GM21360 (cell line): ENCODE data around the gene GFM1.
A peak's percentile ranks its signal among the peaks of the same experiment; 100 is the strongest.

Experiments
- ATAC-seq: cut with Tn5 transposase; IDR thresholded peaks from one replicate; pipeline ENCODE4 v1.9.1; 2021; ENCODE audit warnings: mild to moderate bottlenecking, moderate library complexity; ENCODE audit not compliant: unreplicated experiment

Gene GFM1

DNA sequence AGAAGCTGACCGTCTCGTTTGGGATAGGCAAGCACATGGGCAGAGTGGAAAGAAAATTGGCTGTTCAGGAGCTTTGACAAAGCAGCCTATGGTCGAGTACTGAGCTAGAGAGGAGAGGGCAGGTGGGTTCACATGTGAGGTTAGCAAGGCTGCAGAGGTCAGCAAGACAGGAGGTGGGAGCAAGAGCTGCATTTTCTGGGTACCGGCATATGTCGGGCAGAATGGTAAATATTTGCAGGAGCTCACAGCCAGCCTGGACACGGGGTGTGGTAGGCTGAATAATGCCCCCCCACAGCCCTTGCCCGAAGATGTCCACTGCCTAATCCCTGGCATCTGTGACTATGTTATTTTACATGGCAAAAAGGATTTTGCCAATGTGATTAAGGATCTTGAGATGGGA lies 79.7 kb downstream of the GFM1 start:
- no peak for ATAC-seq

DNA sequence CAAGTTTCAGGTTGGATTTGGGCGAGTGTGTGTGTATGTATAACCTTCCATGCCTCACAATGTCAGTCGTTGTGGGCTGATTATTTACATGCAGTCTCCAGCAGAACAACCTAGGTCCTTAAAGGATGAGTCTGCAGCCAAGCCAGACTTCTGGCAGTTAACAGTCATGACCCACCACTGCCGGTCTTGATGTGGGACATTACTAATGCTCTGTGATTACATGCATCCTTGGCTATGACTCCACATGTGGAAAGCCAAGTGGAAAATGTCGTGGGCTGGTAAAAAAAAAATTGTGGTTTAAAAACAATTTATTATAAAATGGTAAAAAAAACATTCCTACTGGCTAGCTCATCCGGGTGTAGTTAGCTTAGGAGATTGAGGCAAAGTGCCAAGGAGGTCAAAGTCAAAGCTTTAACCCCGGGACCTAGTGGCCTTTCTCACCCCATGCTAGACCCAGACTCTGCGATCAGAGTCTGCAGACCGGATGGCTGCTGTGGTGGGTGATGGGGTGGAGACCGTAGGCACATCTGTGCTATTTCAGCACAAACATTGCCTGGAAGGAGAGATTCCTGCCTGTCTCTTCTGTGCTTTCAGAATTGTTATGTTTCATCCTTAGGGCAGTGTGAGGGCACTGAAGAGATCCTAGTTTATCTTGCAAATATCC lies 81.2 kb downstream of the GFM1 start:
- ATAC-seq: no peak

DNA sequence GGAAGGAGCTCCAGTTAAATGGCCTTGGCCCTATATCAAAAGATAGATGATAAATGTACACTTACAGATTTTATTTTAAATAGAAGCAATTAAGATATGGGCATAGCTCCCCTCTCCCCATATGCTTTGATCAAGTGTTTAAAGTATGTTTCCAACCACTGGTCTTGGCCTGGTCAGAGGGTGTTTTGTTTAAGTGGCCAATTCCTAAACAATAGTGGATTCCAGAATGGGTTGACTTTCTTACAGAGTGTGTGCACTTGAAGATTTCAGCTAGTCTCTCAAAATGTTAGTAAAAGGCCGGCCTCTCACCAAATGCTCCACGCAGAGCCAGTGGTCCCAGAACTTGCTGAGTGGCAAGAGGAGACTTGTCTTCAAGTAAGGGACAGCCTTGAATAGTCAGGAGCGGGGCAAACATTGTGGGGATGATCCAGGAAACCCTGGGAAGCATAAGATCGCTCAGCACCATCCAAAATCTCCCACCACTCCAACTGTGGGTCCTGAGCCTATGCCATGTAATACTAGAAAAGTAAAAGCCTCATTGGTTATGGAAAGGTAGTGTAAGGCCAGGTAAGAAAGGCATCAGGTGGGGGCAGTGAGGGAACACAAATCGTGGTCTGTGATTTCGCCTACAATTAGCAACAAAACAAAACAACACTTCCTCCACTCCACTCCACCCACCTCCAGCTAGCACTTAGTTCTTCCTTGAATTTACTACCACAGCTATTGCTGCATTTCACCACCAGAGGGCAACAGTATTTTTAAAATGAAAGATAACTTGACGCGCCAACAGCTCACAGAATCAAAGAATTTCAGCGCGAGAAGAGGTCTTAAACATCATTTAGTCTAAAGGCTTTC lies 83.1 kb downstream of the GFM1 start:
- peak; percentile 57 for ATAC-seq

DNA sequence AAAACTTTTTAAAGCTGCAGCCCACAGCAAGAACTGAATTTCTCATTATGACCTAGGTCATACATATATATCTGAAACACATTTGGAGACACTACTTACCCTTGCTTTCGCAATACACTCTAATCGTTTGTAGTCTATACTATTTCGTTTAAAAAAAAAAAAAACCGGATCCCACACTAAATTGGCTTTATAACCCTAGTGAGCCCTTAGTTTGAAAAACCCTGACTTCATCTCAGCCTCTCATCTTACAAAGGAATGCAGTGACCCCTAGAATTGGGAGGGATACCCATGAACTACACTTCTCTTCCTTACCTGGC lies 83.7 kb downstream of the GFM1 start:
- no peak for ATAC-seq

DNA sequence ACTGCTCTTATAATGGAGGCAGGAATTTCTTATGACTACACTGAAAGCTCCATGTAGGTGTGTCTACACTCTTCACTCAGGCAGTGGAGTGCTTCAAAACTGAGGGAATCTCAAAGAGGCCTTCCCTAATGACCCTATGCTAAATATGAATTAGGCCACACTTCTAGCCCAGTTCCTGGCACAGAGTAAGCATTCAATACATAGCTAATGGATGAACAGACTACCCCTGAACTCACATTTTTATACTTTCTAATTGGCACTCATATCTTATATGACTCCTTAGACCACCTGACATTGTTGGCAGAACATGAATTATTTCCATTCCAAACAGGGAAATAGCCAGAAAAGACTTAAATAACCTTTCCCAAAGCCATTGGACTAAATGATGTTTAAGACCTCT lies 84.5 kb downstream of the GFM1 start:
- ATAC-seq: no peak

DNA sequence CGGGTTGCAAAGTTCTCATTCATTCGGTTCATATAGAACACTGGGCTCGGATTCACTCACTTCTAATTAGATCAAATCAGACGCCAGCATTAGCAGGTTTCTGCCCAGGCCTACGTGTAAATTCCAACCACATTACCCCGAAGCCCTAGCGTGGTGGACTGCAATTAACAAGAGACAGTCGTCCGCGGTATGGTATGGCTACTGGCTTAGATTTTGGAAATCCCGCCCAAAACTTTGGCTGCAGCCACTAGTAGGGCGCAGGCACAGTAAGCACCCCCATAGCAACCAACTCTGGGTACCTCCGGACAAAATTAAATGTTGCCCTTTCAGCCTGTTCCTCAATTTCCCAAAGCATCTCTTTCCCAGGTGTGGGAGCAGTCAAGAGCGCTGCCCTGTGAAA lies 87.2 kb downstream of the GFM1 start:
- no peak for ATAC-seq

DNA sequence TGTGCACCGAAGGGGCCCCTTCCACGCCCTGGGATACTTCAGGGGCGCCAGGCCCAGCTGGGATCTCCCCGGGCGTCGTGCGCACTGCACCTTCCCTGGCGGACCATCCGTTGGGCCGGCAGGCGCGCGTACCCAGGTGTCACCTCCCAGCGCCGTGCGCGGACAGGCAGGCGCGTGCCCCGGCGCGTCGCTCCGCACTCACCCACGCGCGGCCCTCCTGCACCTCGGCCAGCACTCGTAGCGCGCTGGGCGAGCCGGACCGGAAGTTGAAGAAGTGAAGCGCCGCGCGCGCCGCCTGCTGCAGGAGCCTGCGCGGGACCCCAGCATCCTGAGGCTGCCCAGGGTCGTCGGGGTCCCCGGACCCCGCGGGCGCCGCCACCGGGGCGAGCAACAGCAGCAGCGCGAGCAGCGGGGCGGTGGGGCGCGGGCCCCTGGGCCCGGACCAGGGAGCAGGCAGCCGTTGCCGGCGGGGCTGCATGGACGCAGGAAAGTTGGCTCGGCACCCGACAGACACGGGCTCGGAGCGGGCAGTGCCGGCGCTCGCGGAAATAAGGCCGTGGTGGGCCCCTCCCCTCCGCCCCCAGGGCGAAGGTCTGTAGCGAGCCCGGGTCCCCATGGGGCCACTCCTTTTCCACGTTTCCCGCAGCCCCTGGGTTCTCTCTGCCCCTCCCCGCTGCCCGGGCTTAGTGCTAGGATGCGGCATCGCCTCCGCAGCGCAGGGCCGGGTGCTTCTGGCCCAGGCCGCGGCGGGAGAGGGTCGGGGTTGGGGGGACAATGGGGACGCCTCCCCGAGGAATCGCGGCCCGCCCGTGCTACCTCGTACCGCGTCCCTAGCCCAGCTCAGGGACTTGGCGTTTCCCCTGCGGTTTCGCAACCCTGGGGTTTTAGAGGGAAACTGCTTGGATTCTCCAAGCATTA lies 87.9 kb downstream of the GFM1 start, which contains the start of gene RARRES1:
Gene RARRES1 (minus strand): TSS at position 520 of the 918 bp plus-strand sequence. CDS start 42 bp downstream, at position 478.
- peak; percentile 74 for ATAC-seq

DNA sequence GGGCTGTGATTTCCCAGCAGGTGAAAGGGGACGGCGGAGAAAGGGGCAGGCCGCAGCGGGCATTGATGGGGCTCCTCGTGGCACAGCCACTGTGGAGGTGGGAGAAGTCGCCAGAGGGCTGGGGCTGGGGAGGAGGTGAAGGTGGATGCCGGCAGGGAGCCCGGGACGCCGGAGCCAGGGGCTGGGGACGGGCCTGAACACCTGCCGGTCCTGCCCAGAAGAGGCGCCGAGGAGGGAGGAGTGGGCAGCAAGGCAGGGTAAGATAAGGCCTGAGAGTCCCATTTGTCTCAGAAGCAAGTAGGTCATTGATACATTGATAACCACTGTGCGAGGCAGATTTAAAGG lies 88.5 kb downstream of the GFM1 start:
- ATAC-seq: no peak

DNA sequence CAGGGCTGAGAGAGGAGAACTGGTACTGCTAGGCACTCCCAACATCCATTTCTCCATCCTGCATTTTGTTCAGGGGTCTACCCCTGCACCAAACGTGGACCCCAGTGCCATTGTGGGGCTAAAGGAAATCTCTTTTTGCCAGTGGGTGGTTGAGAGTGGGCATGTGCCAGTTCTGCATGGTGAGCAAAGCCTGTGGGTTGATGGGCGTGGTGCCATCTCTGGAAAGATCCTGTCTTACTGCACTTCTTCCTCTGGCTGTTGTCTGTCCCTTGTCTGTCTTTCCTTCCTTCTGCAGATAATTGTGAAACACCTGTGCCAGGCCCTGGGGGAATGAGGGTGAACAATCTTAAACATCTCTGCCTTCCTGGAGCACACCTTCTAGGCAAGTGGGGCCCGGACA lies 89.3 kb downstream of the GFM1 start:
- no peak for ATAC-seq

DNA sequence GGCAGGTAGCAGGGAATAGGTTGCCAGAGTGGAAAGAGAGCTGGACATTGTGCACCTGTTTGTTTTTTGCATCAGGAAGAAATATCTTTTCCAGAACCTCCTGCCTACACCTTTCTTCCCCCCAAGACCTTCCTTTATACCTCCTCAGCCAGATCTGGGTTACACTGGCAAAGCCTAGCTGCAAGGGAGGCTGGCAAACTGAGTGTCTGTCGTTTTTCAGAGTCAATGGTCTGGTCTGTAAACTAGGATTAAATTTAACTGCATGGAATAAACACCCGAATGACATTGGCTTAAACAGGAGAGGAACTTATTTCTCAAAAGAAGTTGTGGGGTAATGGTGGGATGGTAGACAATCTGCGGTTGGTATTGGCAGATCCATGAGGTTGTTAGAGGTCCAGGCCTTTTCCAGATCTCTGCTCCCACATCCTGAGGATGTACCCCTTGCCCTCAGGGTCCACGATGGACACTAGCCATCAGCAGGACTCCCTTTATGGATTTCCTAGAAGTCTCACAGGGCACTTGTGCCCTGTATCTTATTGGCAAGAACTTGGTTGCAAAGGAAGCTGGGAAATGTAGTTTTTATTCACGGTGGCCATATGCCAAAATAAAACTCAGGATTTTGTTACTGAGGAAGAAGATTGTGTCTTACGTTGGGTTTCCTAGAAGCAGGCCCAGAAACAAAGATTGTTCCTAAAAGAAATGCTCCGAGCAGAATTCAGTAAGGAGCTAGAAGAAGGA lies 91.1 kb downstream of the GFM1 start:
- no peak for ATAC-seq

DNA sequence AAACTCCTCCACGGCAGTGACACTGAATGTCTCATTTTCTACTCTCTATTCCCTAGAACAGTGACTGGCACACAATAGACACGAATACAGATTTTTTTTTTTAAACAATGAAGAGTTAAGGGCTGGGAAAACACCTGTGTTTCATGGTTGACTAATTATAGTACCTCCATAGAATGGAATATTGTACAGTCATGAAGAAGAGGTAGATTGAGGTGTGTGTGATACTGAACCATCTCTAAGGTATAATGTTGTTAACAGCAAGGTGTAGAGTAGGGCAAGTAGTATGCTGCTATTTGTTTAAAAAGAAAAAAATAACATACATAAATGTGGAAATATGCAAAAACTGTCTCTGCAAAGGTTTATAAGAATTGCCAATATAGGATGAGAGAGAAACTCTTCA lies 93.1 kb downstream of the GFM1 start:
- no peak for ATAC-seq

DNA sequence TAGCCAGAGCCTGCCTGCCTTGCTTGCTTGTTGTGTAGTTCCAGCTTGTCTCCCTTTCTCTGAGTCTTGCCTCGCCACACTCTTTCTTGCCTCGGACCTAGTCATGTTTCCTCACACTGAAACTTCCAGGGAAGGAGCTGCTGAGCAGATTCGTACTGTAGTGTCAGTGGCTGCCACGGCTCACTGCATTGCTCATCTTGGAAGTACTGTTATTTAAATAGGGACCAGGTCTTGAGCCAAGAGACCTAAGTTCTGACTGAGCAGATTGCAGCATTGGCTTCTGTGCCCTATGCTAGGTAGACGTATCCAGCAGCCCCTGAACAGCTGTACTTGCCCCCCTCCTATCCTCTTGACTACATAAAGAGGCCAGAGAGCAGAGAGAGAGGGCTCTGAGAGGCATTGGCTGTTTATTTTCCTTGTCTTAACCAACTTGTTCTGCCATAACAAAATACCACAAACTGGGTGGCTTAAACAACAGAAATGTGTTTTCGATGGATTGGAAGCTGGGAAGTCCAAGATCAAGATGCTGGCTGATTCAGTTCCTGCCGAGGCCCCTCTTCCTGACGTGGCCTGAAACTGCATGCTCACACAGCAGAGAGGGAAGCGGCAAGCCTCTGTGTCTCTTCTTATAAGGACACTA lies 93.8 kb downstream of the GFM1 start:
- ATAC-seq: no peak

DNA sequence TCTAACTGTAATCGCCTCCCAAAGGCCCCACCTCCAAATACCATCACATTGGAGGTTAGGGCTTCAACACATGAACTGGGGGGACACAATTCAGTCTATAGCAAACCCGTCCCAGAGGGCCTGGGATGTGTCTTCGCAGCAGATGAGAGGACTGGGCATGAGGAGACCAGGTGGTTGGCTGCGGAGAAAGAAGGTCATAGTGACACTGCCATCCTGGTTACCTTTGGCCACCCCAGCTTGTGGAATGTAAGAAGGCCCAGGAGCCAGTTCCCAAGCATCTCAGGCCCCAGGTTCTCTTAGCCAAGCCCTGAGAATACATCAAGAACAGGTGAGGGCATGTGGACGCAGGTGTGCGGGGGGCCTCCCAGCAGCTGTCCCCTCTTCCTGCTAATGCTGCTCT lies 94.3 kb downstream of the GFM1 start:
- ATAC-seq: no peak

DNA sequence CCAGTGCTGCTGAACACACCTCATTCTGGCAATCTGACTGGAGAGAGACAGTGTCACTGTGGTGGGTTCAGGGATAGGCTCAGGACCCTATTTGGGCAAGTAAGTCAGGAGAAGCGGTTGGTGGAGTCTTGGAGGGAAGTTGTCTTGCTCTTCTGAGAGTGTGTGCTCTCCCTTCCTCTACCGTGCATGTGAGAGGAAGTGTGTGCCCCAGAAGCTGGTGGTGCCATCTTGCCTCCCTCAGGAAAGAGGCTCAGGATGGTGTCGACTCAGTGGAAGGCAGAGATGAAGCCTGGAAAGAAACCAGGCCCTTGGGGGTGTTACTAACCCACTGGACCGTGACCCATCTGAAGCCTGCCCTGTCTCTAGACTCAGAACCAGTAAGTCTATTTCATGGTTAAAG lies 94.8 kb downstream of the GFM1 start:
- no peak for ATAC-seq

DNA sequence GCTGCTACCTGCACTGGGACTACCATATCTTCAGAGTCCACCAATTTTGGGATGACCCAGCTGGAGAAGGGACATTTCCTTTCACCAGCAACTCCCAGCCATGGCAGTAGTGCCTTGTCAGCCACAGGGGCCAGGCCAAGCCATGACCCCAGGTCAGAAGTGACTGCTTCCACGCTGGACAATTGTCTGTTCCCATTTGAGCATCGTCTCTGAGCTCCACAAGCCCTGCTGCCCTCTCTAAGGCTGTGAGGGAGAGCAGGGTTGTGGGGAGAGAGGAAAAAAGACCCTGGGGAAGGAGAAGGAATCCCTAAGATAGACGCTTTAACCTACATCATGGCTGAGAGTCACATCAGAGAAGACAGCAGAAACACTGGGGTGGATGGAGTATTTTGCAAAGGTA lies 95.3 kb downstream of the GFM1 start:
- ATAC-seq: no peak
